IMR-90 (cell line): ENCODE data around the gene NCAPH2. TPM values are rescaled to one million over a fixed set of nuclear protein-coding genes. Genes with fewer than 3 reads are reported as not detected.

Experiments
- ATAC-seq: fragments of 200-7000 bp; cut with Tn5 transposase; 2 replicates; pipeline ENCODE4 v1.9.1; 2020; ENCODE audit warnings: low read depth, mild to moderate bottlenecking, moderate library complexity
- BruUV-seq: library from RNA; stranded (reverse); fragments of 400-500 nt; replicated peaks from 2 replicates; lab custom pipeline; 2021; lab: Mats Ljungman, UMichigan
- CTCF ChIA-PET: fragments of 300-600 bp; formaldehyde crosslinking; extraction: SDS; loops from one replicate; lab custom pipeline; 2021; ENCODE audit warnings: antibody characterized with exemption; lab: Yijun Ruan, JAX
- POLR2A ChIA-PET: fragments of 300-600 bp; sonication (Branson Sonifier 250); formaldehyde crosslinking; loops from one replicate; lab custom pipeline; 2022; ENCODE audit warnings: antibody characterized with exemption; ENCODE audit not compliant: unreplicated experiment; lab: Charles Lee
- DNase-seq: peaks from one replicate; pipeline ENCODE4 v3.0.0; 2013
- H2AFZ ChIP-seq: replicated peaks from 2 replicates; pipeline ENCODE3; 2013; ENCODE audit warnings: low read length, mild to moderate bottlenecking; ENCODE audit not compliant: poor library complexity
- H2AK5ac ChIP-seq: 2 replicates; pipeline ENCODE4 v1.6.1; 2013; ENCODE audit warnings: low read depth, low read length, inconsistent platforms
- H2AK9ac ChIP-seq: replicated peaks from 2 replicates; pipeline ENCODE3; 2013; ENCODE audit warnings: mild to moderate bottlenecking, low read depth, low read length, moderate library complexity; ENCODE audit not compliant: poor library complexity
- H2BK120ac ChIP-seq: 2 replicates; pipeline ENCODE4 v1.6.1; 2013; ENCODE audit warnings: low read depth, low read length, inconsistent platforms
- H2BK15ac ChIP-seq: 3 replicates; pipeline ENCODE4 v1.6.1; 2013; ENCODE audit warnings: low read depth, low read length, inconsistent platforms
- H2BK20ac ChIP-seq: 2 replicates; pipeline ENCODE4 v1.6.1; 2013; ENCODE audit warnings: low read depth, mild to moderate bottlenecking, inconsistent platforms, low read length, moderate library complexity
- H2BK5ac ChIP-seq: 2 replicates; pipeline ENCODE4 v1.6.1; 2013; ENCODE audit warnings: mild to moderate bottlenecking, low read depth, low read length, inconsistent platforms; ENCODE audit not compliant: poor library complexity, severe bottlenecking
- H3K14ac ChIP-seq: replicated peaks from 2 replicates; pipeline ENCODE4 v1.6.1; 2013; ENCODE audit warnings: low read depth, low read length, inconsistent platforms
- H3K18ac ChIP-seq: 2 replicates; pipeline ENCODE4 v1.6.1; 2013; ENCODE audit warnings: low read depth, low read length, control low read depth
- H3K23ac ChIP-seq: 2 replicates; pipeline ENCODE4 v1.6.1; 2013; ENCODE audit warnings: low read depth, low read length, inconsistent platforms
- H3K27ac ChIP-seq: 2 replicates; pipeline ENCODE4 v1.5.1; 2013; ENCODE audit warnings: mild to moderate bottlenecking, control low read depth, low read length; ENCODE audit not compliant: insufficient read depth
- H3K27me3 ChIP-seq: 2 replicates; pipeline ENCODE4 v1.6.1; 2013; ENCODE audit warnings: low read length; ENCODE audit not compliant: control insufficient read depth, insufficient read depth
- H3K36me3 ChIP-seq: 2 replicates; pipeline ENCODE4 v1.6.1; 2013; ENCODE audit warnings: low read length, mixed read lengths; ENCODE audit not compliant: control insufficient read depth, insufficient read depth
- H3K4ac ChIP-seq: 2 replicates; pipeline ENCODE4 v1.6.1; 2013; ENCODE audit warnings: low read depth, low read length, inconsistent platforms
- H3K4me1 ChIP-seq: 2 replicates; pipeline ENCODE4 v1.6.1; 2013; ENCODE audit warnings: low read length, mixed read lengths; ENCODE audit not compliant: control insufficient read depth, insufficient read depth
- H3K4me2 ChIP-seq: 2 replicates; pipeline ENCODE4 v1.6.1; 2013; ENCODE audit warnings: low read depth, mild to moderate bottlenecking, control low read depth, low read length, moderate library complexity
- H3K4me3 ChIP-seq: 2 replicates; pipeline ENCODE4 v1.5.1; 2013; ENCODE audit warnings: low read depth, mild to moderate bottlenecking, control low read depth, low read length, moderate library complexity; ENCODE audit not compliant: insufficient read depth
- H3K56ac ChIP-seq: 2 replicates; pipeline ENCODE4 v1.6.1; 2013; ENCODE audit warnings: low read length, inconsistent platforms; ENCODE audit not compliant: insufficient read depth; ENCODE audit errors: extremely low read depth
- H3K79me1 ChIP-seq, 2 experiments: 2 replicates each; pipeline ENCODE4 v1.6.1; 2013; ENCODE audit warnings: low read length in 2 of 2, inconsistent platforms in 1 of 2, low read depth in 1 of 2
- H3K9ac ChIP-seq: 2 replicates; pipeline ENCODE4 v1.6.1; 2013; ENCODE audit warnings: low read depth, low read length, control low read depth
- H3K9me1 ChIP-seq: 2 replicates; pipeline ENCODE4 v1.6.1; 2013; ENCODE audit warnings: low read length, inconsistent platforms; ENCODE audit not compliant: insufficient read depth
- H3K9me3 ChIP-seq: 2 replicates; pipeline ENCODE4 v1.6.1; 2013; ENCODE audit warnings: low read length; ENCODE audit not compliant: control insufficient read depth, insufficient read depth
- H4K20me1 ChIP-seq: 2 replicates; pipeline ENCODE4 v1.6.1; 2013; ENCODE audit warnings: low read length, inconsistent platforms; ENCODE audit not compliant: insufficient read depth
- H4K5ac ChIP-seq: 2 replicates; pipeline ENCODE4 v1.6.1; 2013; ENCODE audit warnings: mild to moderate bottlenecking, low read depth, low read length, control low read depth
- H4K8ac ChIP-seq, 2 experiments: 2 replicates each; pipeline ENCODE4 v1.6.1; 2013; ENCODE audit warnings: low read depth in 2 of 2, low read length in 2 of 2, control low read depth in 1 of 2, inconsistent platforms in 1 of 2
- H4K91ac ChIP-seq: 2 replicates; pipeline ENCODE4 v1.6.1; 2013; ENCODE audit warnings: low read depth, low read length, inconsistent platforms; ENCODE audit not compliant: insufficient read depth
- CHD1 ChIP-seq: IDR thresholded peaks from 2 replicates; pipeline ENCODE4 v1.6.1; 2012; ENCODE audit warnings: low read depth, low read length, improper control_type of control experiment
- FOS ChIP-seq: fragments of 150-350 bp; IDR thresholded peaks from 2 replicates; pipeline ENCODE4 v1.6.1; 2016; ENCODE audit warnings: low read depth, low read length
- MAFK ChIP-seq: IDR thresholded peaks from 2 replicates; pipeline ENCODE4 v1.6.1; 2012; ENCODE audit warnings: low read depth, low read length, improper control_type of control experiment
- MAZ ChIP-seq: IDR thresholded peaks from 2 replicates; pipeline ENCODE4 v1.6.1; 2012; ENCODE audit warnings: low read depth, mild to moderate bottlenecking, low read length, improper control_type of control experiment, moderate library complexity, borderline replicate concordance
- MXI1 ChIP-seq: IDR thresholded peaks from 2 replicates; pipeline ENCODE4 v1.6.1; 2012; ENCODE audit warnings: low read depth, mild to moderate bottlenecking, low read length, moderate library complexity, borderline replicate concordance
- NFE2L2 ChIP-seq: fragments of 150-350 bp; IDR thresholded peaks from 2 replicates; pipeline ENCODE4 v1.6.1; 2016; ENCODE audit warnings: low read depth, mild to moderate bottlenecking, low read length
- POLR2A ChIP-seq: IDR thresholded peaks from 2 replicates; pipeline ENCODE4 v1.6.1; 2012; ENCODE audit warnings: mild to moderate bottlenecking, low read depth, low read length
- RAD21 ChIP-seq: IDR thresholded peaks from 2 replicates; pipeline ENCODE4 v1.6.1; 2012; ENCODE audit warnings: low read length, improper control_type of control experiment
- RCOR1 ChIP-seq: IDR thresholded peaks from 2 replicates; pipeline ENCODE4 v1.6.1; 2012; ENCODE audit warnings: mild to moderate bottlenecking, low read length, improper control_type of control experiment; ENCODE audit not compliant: insufficient replicate concordance
- RFX5 ChIP-seq: IDR thresholded peaks from 2 replicates; pipeline ENCODE4 v1.8.0; 2012; ENCODE audit warnings: low read depth, mild to moderate bottlenecking, low read length, moderate library complexity
- WGBS, 2 experiments: methylation state at CpG; one replicate each; pipeline versions ENCODE4 v1.1.5 to v1.1.7; 2013; ENCODE audit warnings: missing lambda C conversion rate in 2 of 2; ENCODE audit not compliant: insufficient read length in 1 of 2; ENCODE audit errors: extremely low coverage in 2 of 2; 5-methylcytosine and 5-hydroxymethylcytosine counted together
- dilution Hi-C: fragments of 300-500 bp; cut with HindIII; formaldehyde crosslinking; loops from one replicate; pipeline ENCODE4 v1.14.3; 2018; ENCODE audit warnings: low sequenced_read_pairs; ENCODE audit not compliant: unreplicated experiment
- in situ Hi-C: fragments of 300-500 bp; cut with MboI; formaldehyde crosslinking; loops from 3 replicates; pipeline ENCODE4 v1.14.3; 2019; ENCODE audit warnings: low sequenced_read_pairs, inconsistent platforms, mixed read lengths
- intact Hi-C: fragments of 100-400 bp; cut with micrococcal nuclease; formaldehyde crosslinking; loops from 2 replicates; pipeline ENCODE4 v1.10.0; 2022
- polyA plus RNA-seq, 3 experiments: library from polyadenylated mRNA; depleted of rRNA; stranded (reverse); fragments of >200 nt; gene quantifications; 2 replicates each; pipeline ENCODE4 v1.2.3, GENCODE V29; 2012; ENCODE audit warnings: low replicate concordance in 1 of 3
- total RNA-seq: library from RNA; depleted of rRNA; stranded (reverse); fragments of >200 nt; gene quantifications from 2 replicates; pipeline ENCODE4 v1.2.3, GENCODE V29; 2012
- TF ChIP-seq, protein P1 (sequence below): conservative IDR thresholded peaks from 2 replicates; pipeline ENCODE4 v1.5.1; 2012; ENCODE audit warnings: mild to moderate bottlenecking, low read depth, low read length, improper control_type of control experiment
- TF ChIP-seq, protein P2 (sequence below): fragments of 150-350 bp; IDR thresholded peaks from 2 replicates; pipeline ENCODE4 v1.6.1; 2017; ENCODE audit warnings: mild to moderate bottlenecking, antibody characterized with exemption, low read length, low read depth

The NCAPH2 gene
- total and polyA plus RNA-seq, 2 of the 4 experiments (the other 2 are of a cell fraction) = 30.2 to 38.5 TPM

DNA sequence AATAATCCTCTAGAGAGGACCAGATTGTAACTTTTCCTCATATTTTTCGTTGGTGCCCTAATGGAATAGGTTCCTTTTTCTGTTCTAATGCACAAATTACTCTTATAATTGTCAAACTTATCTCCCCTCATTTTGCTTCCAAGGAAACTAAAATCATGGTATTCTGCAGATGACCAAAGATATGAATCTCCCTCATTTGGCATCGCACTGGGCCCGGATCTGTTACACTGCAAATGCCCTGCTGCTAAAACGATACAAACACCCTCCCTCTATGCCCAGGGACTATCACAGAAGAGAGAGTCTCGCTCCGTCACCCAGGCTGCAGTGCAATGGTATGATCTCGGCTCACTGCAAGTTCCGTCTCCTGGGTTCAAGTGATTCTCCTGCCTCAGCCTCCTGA lies 45.3 kb downstream of the NCAPH2 start:
- POLR2A ChIA-PET = no interaction called here
- no peak overlapping the region for H3K56ac ChIP-seq
- no peak overlapping the region for H4K5ac ChIP-seq
- H3K23ac ChIP-seq = no peak overlapping the region
- H3K14ac ChIP-seq = no peak overlapping the region
- no peaks in the 10 kb centered on the region for H4K20me1 ChIP-seq
- H3K9ac ChIP-seq = no peak overlapping the region
- H2AFZ ChIP-seq = no peak overlapping the region
- no peak overlapping the region for H2AK9ac ChIP-seq
- WGBS, 2 experiments = 60% methylated on average over 2 of the region's 8 CpGs; no CpG with 5 or more reads in 1 of the 2 experiments
- CTCF ChIA-PET = interaction anchor here (1.0 to 1.4 kb wide), 2 partner anchors 10 to 28 kb away, joined by 3 read pairs; partner anchors contain the start of gene SYCE3
- TF ChIP-seq RFX5 (no peak), MAZ (no peak), RCOR1 (no peak), POLR2A (no peak), NFE2L2 (no peak), RAD21 (no peak), CHD1 (no peak), MXI1 (no peak), MAFK (no peak), FOS (no peak)
- TF ChIP-seq, protein P1, sequence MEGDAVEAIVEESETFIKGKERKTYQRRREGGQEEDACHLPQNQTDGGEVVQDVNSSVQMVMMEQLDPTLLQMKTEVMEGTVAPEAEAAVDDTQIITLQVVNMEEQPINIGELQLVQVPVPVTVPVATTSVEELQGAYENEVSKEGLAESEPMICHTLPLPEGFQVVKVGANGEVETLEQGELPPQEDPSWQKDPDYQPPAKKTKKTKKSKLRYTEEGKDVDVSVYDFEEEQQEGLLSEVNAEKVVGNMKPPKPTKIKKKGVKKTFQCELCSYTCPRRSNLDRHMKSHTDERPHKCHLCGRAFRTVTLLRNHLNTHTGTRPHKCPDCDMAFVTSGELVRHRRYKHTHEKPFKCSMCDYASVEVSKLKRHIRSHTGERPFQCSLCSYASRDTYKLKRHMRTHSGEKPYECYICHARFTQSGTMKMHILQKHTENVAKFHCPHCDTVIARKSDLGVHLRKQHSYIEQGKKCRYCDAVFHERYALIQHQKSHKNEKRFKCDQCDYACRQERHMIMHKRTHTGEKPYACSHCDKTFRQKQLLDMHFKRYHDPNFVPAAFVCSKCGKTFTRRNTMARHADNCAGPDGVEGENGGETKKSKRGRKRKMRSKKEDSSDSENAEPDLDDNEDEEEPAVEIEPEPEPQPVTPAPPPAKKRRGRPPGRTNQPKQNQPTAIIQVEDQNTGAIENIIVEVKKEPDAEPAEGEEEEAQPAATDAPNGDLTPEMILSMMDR = no peak
- TF ChIP-seq, protein P2, sequence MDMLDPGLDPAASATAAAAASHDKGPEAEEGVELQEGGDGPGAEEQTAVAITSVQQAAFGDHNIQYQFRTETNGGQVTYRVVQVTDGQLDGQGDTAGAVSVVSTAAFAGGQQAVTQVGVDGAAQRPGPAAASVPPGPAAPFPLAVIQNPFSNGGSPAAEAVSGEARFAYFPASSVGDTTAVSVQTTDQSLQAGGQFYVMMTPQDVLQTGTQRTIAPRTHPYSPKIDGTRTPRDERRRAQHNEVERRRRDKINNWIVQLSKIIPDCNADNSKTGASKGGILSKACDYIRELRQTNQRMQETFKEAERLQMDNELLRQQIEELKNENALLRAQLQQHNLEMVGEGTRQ = no peak
- dilution Hi-C loops (no loop called here), intact Hi-C loops (no loop called here), in situ Hi-C loops (no loop called here)
- peaks cover 55% of the 10 kb centered on the region for H3K27me3 ChIP-seq
- H2BK120ac ChIP-seq = no peak overlapping the region
- H4K8ac ChIP-seq = no peak overlapping the region
- no peak overlapping the region for H3K4me2 ChIP-seq
- H2BK20ac ChIP-seq = no peak overlapping the region
- no peak overlapping the region for H4K91ac ChIP-seq
- no peaks in the 10 kb centered on the region for H3K79me1 ChIP-seq
- H3K4me1 ChIP-seq = no peaks in the 10 kb centered on the region
- H3K18ac ChIP-seq = no peak overlapping the region
- no peak for ATAC-seq
- no peak overlapping the region for H2BK15ac ChIP-seq
- no peak overlapping the region for H3K4me3 ChIP-seq
- H3K9me1 ChIP-seq = no peaks in the 10 kb centered on the region
- H2AK5ac ChIP-seq = no peak overlapping the region
- DNase-seq = no peak
- H3K27ac ChIP-seq = no peak overlapping the region
- H3K4ac ChIP-seq = no peak overlapping the region
- no peaks in the 10 kb centered on the region for H3K36me3 ChIP-seq
- no peaks in the 10 kb centered on the region for H3K9me3 ChIP-seq
- no peak overlapping the region for H2BK5ac ChIP-seq
- no TSS peak for BruUV-seq
